HG03521 (cell line): ENCODE results near the gene ANKS1B.

Source experiments
- ATAC-seq: cut with Tn5 transposase; IDR thresholded peaks from one replicate; pipeline ENCODE4 v1.9.1; 2021; ENCODE audit warnings: mild to moderate bottlenecking, moderate library complexity; ENCODE audit not compliant: unreplicated experiment

ANKS1B gene

DNA sequence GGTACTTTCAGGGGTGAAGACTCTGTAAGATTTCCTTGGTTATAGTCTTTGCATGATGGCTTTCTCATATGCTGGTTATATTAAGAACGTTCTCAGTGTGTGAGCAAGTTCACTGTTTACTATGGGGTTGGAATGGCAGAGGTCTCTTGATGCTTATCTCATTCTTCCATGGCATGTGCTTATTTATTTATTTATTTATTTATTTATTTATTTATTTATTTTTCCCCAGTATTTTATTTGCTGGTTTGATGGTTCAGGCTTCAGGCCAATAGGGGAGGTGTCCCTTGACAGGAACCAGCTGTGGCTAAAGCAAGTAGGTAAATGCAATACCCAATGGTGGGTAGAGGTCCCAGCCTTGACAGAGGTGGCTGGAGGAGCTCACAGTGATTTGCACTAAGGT lies 498.5 kb downstream of the ANKS1B start:
- ATAC-seq: no peak

- no peak for ATAC-seq
Measured at GRCh38 chr12:99479149-99479548, 505.6 kb downstream of the ANKS1B start.

GRCh38 chr12:99476956-99477355 lies 507.8 kb downstream of the ANKS1B start:
- ATAC-seq: no peak

- no peak for ATAC-seq
Measured at GRCh38 chr12:99455350-99456035, 529.2 kb downstream of the ANKS1B start.

DNA sequence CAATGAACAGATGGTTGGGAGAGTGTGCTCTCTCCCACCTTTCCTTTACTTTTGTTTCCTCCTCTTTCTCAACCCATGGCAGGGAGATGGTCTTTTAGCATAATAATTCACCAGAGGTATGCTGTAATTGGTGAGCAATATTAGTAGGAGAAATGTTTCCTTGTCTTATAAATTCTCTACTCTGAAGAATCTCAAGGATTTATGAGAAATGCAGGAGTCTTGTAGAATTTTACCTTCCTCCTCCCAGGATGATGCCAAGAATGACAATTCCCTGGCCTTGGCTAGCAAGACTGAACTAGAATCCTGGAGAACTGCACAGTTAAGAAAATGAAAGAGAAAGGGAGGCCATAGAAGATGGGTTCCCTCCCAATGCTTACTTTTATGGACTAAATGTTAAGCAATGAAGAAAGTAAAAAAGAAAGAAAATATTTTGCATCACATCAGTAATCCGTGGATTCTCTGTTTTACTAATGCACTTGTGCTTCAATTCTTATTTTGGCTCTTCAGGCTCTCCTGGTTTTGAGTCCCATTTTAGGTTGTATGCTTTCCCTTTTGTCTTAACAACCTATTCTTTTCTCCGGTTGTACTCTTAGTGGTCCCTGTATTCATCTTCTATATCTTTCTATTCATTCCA lies 530.1 kb downstream of the ANKS1B start:
- peak; percentile 19 for ATAC-seq

- peak; percentile 58 for ATAC-seq
Measured at GRCh38 chr12:99453836-99454538, 530.7 kb downstream of the ANKS1B start.

- ATAC-seq: no peak
Measured at GRCh38 chr12:99450036-99450630, 534.6 kb downstream of the ANKS1B start.

- ATAC-seq: no peak
Measured at GRCh38 chr12:99444859-99445316, 539.8 kb downstream of the ANKS1B start.

GRCh38 chr12:99442758-99443157 lies 542.0 kb downstream of the ANKS1B start:
- no peak for ATAC-seq

GRCh38 chr12:99439399-99439798 lies 545.3 kb downstream of the ANKS1B start:
- ATAC-seq: no peak

- peak; percentile 97 for ATAC-seq
Measured at GRCh38 chr12:99436584-99436983, 548.2 kb downstream of the ANKS1B start.

DNA sequence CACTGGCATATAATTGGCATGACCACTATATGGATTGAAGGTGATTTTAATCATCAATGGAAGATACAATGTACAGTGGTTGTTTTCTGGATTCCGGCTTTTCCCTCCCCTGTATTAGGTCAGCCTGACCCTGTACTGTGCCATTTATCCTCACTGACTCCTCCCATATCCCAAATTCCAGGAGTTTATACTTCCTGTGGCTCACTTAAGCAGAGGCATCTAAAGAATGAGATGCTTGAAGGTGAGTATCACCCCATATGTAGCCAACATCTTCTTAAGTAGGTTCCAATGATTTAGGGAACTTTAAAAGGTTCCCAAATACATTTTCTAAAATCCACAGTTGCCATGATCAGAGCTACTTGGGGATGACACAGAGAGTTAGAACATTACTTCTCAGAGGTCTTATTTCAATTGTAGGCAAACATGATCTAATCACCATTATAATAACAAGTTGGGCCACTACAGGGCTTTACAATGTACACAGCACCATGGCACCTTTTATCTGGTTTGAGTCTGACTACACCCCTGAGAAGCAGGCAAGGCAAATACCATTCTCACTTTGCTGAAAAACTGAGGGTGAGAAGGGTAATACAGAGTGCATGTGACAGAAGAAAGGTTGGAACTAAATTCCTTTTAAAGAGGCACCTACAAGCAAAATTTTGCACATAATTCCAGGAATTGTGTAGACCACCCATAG lies 549.5 kb downstream of the ANKS1B start:
- no peak for ATAC-seq

- no peak for ATAC-seq
Measured at GRCh38 chr12:99433155-99433554, 551.6 kb downstream of the ANKS1B start.

DNA sequence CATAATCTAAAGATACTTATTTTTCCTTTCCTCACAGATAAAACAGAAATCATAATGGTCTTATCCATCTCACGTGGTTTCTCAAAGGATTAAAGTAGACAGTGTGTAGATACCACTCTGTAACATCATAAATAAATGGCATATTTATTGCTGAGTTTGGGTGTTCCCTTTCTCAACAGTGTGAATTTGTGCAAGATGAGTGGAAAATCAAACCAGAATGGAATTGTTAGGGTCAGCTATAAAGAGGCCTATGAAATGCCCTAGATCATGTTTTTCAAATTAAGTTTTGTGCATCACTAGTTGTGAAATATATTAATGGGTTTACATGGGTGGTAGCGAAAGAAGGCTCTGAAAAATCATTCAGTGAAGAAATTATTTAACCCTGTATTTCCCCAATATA lies 553.5 kb downstream of the ANKS1B start:
- no peak for ATAC-seq

DNA sequence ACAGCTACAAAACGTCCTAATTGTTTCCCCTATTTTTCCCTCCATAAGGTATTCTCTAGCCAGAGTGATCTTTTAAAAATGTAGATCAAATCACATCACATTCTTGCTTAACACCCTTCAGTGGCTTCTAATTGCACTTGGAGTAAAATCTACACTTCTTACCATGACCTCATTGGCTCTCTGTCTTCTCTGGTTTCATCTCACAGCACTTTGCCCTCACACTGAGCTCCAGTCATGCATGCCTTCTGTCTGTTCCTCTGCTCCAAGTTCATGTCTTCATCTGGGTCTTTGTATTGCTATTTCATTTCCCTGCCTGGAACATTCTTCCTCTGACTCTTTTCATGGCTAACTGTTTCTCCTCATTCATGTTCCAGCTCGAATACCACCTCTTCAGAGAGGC lies 557.6 kb downstream of the ANKS1B start:
- no peak for ATAC-seq

GRCh38 chr12:99418379-99418778 lies 566.4 kb downstream of the ANKS1B start:
- peak; percentile 55 for ATAC-seq

DNA sequence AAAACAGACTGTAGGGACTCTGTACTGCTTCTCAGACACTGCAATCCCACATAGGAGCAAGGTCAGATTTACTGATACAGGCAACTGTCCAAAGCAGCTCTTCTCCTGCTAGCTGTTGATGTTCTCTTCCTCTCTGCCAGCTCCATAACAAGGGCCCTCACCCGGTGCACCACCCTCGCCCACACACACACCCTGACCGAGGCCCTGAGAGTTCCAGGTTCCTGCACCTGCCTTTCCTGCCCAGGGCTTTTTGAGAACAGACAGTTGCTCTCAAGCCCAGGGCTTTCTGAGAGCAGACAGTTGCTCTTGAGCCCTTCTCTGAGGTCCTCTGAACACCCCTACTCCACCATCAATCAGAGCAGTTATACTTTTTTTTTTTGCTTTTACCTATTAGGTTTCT lies 571.0 kb downstream of the ANKS1B start:
- no peak for ATAC-seq

GRCh38 chr12:99393763-99394162 lies 591.0 kb downstream of the ANKS1B start:
- peak; percentile 42 for ATAC-seq

GRCh38 chr12:99392091-99392850 lies 592.5 kb downstream of the ANKS1B start:
- no peak for ATAC-seq

- no peak for ATAC-seq
Measured at GRCh38 chr12:99390707-99391106, 594.0 kb downstream of the ANKS1B start.
